ENCODE data around the gene NIN.

- no peak for TF ChIP-seq CTCF (conservative IDR thresholded peaks at IDR 0.05)
- no peak for TF ChIP-seq EZH2 (IDR thresholded peaks at IDR 0.05; ENCODE audit: low read depth)
Observed at GRCh38 chr14:50839691-50840090, 8.7 kb upstream of the NIN start.
